Neuronal stem cell (in vitro differentiated cells): ENCODE data around the gene ZWILCH.

ENCODE experiments used
- DNase-seq: peaks from one replicate; pipeline ENCODE4 v3.0.0-alpha.2; 2013; ENCODE audit warnings: low spot score
- H2AFZ ChIP-seq: one replicate; pipeline ENCODE4 v1.6.1; 2013; ENCODE audit warnings: mild to moderate bottlenecking, low read length, inconsistent platforms
- H2AK5ac ChIP-seq: 2 replicates; pipeline ENCODE4 v1.6.1; 2013; ENCODE audit warnings: low read depth, mild to moderate bottlenecking, inconsistent platforms, low read length, moderate library complexity, mixed read lengths
- H2BK120ac ChIP-seq: 2 replicates; pipeline ENCODE4 v1.6.1; 2013; ENCODE audit warnings: low read depth, mild to moderate bottlenecking, inconsistent platforms, low read length, moderate library complexity, mixed read lengths
- H2BK12ac ChIP-seq: one replicate; pipeline ENCODE4 v1.6.1; 2013; ENCODE audit warnings: low read length, inconsistent platforms
- H2BK15ac ChIP-seq: 2 replicates; pipeline ENCODE4 v1.6.1; 2013; ENCODE audit warnings: mild to moderate bottlenecking, low read length, inconsistent platforms, mixed read lengths
- H2BK5ac ChIP-seq: one replicate; pipeline ENCODE4 v1.6.1; 2013; ENCODE audit warnings: inconsistent platforms, mild to moderate bottlenecking, low read length, moderate library complexity
- H3K14ac ChIP-seq: one replicate; pipeline ENCODE4 v1.6.1; 2013; ENCODE audit warnings: low read length, inconsistent platforms
- H3K18ac ChIP-seq: 2 replicates; pipeline ENCODE4 v1.6.1; 2013; ENCODE audit warnings: low read length, inconsistent platforms
- H3K23ac ChIP-seq: 2 replicates; pipeline ENCODE4 v1.6.1; 2013; ENCODE audit warnings: low read depth, mild to moderate bottlenecking, mixed read lengths, low read length, inconsistent platforms; ENCODE audit not compliant: poor library complexity
- H3K27ac ChIP-seq: replicated peaks from 3 replicates; pipeline ENCODE4 v1.5.1; 2013; ENCODE audit warnings: low read length, inconsistent platforms
- H3K27me3 ChIP-seq, 3 experiments: 2 replicates each; pipeline ENCODE4 v1.6.1; 2013; ENCODE audit warnings: low read length in 3 of 3, mild to moderate bottlenecking in 2 of 3, inconsistent platforms in 1 of 3, low read depth in 1 of 3, mixed read lengths in 1 of 3, moderate library complexity in 1 of 3; ENCODE audit not compliant: control insufficient read depth in 3 of 3, insufficient read depth in 3 of 3
- H3K36me3 ChIP-seq, 2 donors: replicated peaks in 1 of 2; 2 replicates each; pipeline ENCODE4 v1.6.1; 2013; ENCODE audit warnings: low read length in 2 of 2; ENCODE audit not compliant: control insufficient read depth in 2 of 2, insufficient read depth in 2 of 2
- H3K4ac ChIP-seq: 2 replicates; pipeline ENCODE4 v1.6.1; 2013; ENCODE audit warnings: inconsistent platforms, mild to moderate bottlenecking, low read length, moderate library complexity
- H3K4me1 ChIP-seq, 2 donors: 1 replicate in 1 of 2; 2 replicates in 1 of 2; pipeline ENCODE4 v1.6.1; 2013; ENCODE audit warnings: low read length in 2 of 2, low read depth in 1 of 2; ENCODE audit not compliant: control insufficient read depth in 2 of 2, insufficient read depth in 1 of 2
- H3K4me2 ChIP-seq: one replicate; pipeline ENCODE4 v1.6.1; 2013; ENCODE audit warnings: mild to moderate bottlenecking, low read length, inconsistent platforms; ENCODE audit not compliant: insufficient read depth, poor library complexity, severe bottlenecking
- H3K4me3 ChIP-seq, 2 donors: 2 replicates each; pipeline ENCODE4 v1.5.1; 2013; ENCODE audit warnings: low read length in 2 of 2, mild to moderate bottlenecking in 2 of 2, inconsistent platforms in 1 of 2, moderate library complexity in 1 of 2
- H3K79me1 ChIP-seq: one replicate; pipeline ENCODE4 v1.6.1; 2013; ENCODE audit warnings: low read depth, mild to moderate bottlenecking, inconsistent platforms, low read length, moderate library complexity
- H3K9ac ChIP-seq: one replicate; pipeline ENCODE4 v1.6.1; 2013; ENCODE audit warnings: mild to moderate bottlenecking, low read depth, low read length, inconsistent platforms; ENCODE audit not compliant: poor library complexity
- H3K9me3 ChIP-seq, 2 donors: replicated peaks in 1 of 2; 2 replicates each; pipeline versions ENCODE3 to v1.6.1; 2013; ENCODE audit warnings: low read length in 2 of 2, mild to moderate bottlenecking in 2 of 2, inconsistent platforms in 1 of 2, low read depth in 1 of 2, mixed read lengths in 1 of 2, moderate library complexity in 1 of 2; ENCODE audit not compliant: control insufficient read depth in 2 of 2, insufficient read depth in 1 of 2
- H4K8ac ChIP-seq: one replicate; pipeline ENCODE4 v1.6.1; 2013; ENCODE audit warnings: low read depth, mild to moderate bottlenecking, inconsistent platforms, low read length, moderate library complexity
- H4K91ac ChIP-seq: one replicate; pipeline ENCODE4 v1.6.1; 2013; ENCODE audit warnings: low read length, low read depth, mild to moderate bottlenecking, inconsistent platforms; ENCODE audit not compliant: poor library complexity
- WGBS, 2 donors: extraction: QIAGEN DNeasy Blood & Tissue Kit; methylation state at CpG; one replicate each; pipeline ENCODE4 v1.1.7; 2013; ENCODE audit warnings: missing lambda C conversion rate in 2 of 2, mixed read lengths in 1 of 2; ENCODE audit not compliant: insufficient read length in 2 of 2, insufficient replicate concordance in 1 of 2; ENCODE audit errors: extremely low coverage in 2 of 2; 5-methylcytosine and 5-hydroxymethylcytosine counted together

The ZWILCH gene

GRCh38 chr15:66574596-66574950, 69.4 kb downstream of the ZWILCH start:
- H3K4me3 ChIP-seq = no peak overlapping the region
- DNase-seq = no peak
- H3K27me3 ChIP-seq = no peaks in the 10 kb centered on the region
- H3K79me1 ChIP-seq = no peaks in the 10 kb centered on the region
- no peak overlapping the region for H2BK5ac ChIP-seq
- no peak overlapping the region for H3K14ac ChIP-seq
- H3K23ac ChIP-seq = no peak overlapping the region
- no peak overlapping the region for H2BK12ac ChIP-seq
- H3K9ac ChIP-seq = no peak overlapping the region
- no peak overlapping the region for H4K91ac ChIP-seq
- H3K4me1 ChIP-seq = peaks cover 4 to 11% of the 10 kb centered on the region in 2 donors
- no peak overlapping the region for H3K4ac ChIP-seq
- H3K36me3 ChIP-seq = no peaks in the 10 kb centered on the region
- no peak overlapping the region for H2BK15ac ChIP-seq
- no peaks in the 10 kb centered on the region for H3K9me3 ChIP-seq
- H2AFZ ChIP-seq = no peak overlapping the region
- H3K18ac ChIP-seq = no peak overlapping the region
- H3K27ac ChIP-seq = no peak overlapping the region
- WGBS, 2 donors = no CpG with 5 or more reads among the region's 2 CpGs
- H4K8ac ChIP-seq = no peak overlapping the region
- H2AK5ac ChIP-seq = no peak overlapping the region
- H2BK120ac ChIP-seq = no peak overlapping the region
- no peak overlapping the region for H3K4me2 ChIP-seq

GRCh38 chr15:66578286-66578875, 73.3 kb downstream of the ZWILCH start:
- Histone ChIP-seq H3K36me3 (no peaks in the 10 kb centered on the region), H2BK120ac (no peak overlapping the region), H2BK12ac (no peak overlapping the region), H2AK5ac (no peak overlapping the region), H3K4me2 (no peak overlapping the region), H3K4ac (no peak overlapping the region), H3K27me3 (no peaks in the 10 kb centered on the region), H3K4me1 (peaks cover 1 to 7% of the 10 kb centered on the region in 2 donors), H3K9ac (no peak overlapping the region), H2AFZ (peak overlapping the region; percentile 59), H3K14ac (no peak overlapping the region), H3K4me3 (no peak overlapping the region), H3K79me1 (no peaks in the 10 kb centered on the region), H4K8ac (no peak overlapping the region), H3K9me3 (no peaks in the 10 kb centered on the region), H2BK5ac (no peak overlapping the region), H4K91ac (no peak overlapping the region), H3K18ac (no peak overlapping the region), H3K27ac (no peak overlapping the region), H2BK15ac (no peak overlapping the region), H3K23ac (no peak overlapping the region)
- no peak for DNase-seq
- WGBS, 2 donors = no CpG with 5 or more reads among the region's 10 CpGs

GRCh38 chr15:66580643-66581042, 75.5 kb downstream of the ZWILCH start:
- H2BK12ac ChIP-seq = no peak overlapping the region
- WGBS, 2 donors = no CpG with 5 or more reads among the region's 3 CpGs

GRCh38 chr15:66581972-66582537, 76.9 kb downstream of the ZWILCH start:
- WGBS, 2 donors = no CpG with 5 or more reads among the region's 9 CpGs
- no peak overlapping the region for H3K14ac ChIP-seq
- H2BK15ac ChIP-seq = no peak overlapping the region
- H3K18ac ChIP-seq = no peak overlapping the region
- H3K9ac ChIP-seq = no peak overlapping the region
- no peak overlapping the region for H4K8ac ChIP-seq
- no peak overlapping the region for H2AK5ac ChIP-seq
- H3K4me1 ChIP-seq = peaks cover 6% of the 10 kb centered on the region in 2 donors
- no peak overlapping the region for H3K4ac ChIP-seq
- no peak overlapping the region for H2BK5ac ChIP-seq
- no peak overlapping the region for H3K4me2 ChIP-seq
- no peak overlapping the region for H2BK120ac ChIP-seq
- H3K27ac ChIP-seq = no peak overlapping the region
- no peaks in the 10 kb centered on the region for H3K36me3 ChIP-seq
- H2BK12ac ChIP-seq = no peak overlapping the region
- H3K27me3 ChIP-seq = peaks cover 0 to 3% (median 0%) of the 10 kb centered on the region in 3 experiments
- no peaks in the 10 kb centered on the region for H3K79me1 ChIP-seq
- no peaks in the 10 kb centered on the region for H3K9me3 ChIP-seq
- H3K4me3 ChIP-seq = no peak overlapping the region
- H3K23ac ChIP-seq = no peak overlapping the region
- no peak overlapping the region for H2AFZ ChIP-seq
- DNase-seq = no peak
- H4K91ac ChIP-seq = no peak overlapping the region

More at GRCh38 chr15:66580643-66581042, 75.5 kb downstream of the ZWILCH start:
- no peak for DNase-seq
- no peak overlapping the region for H3K4ac ChIP-seq
- no peak overlapping the region for H3K9ac ChIP-seq
- no peak overlapping the region for H3K23ac ChIP-seq
- no peaks in the 10 kb centered on the region for H3K9me3 ChIP-seq
- peaks cover 0 to 3% (median 0%) of the 10 kb centered on the region in 3 experiments for H3K27me3 ChIP-seq
- H3K18ac ChIP-seq = no peak overlapping the region
- no peaks in the 10 kb centered on the region for H3K36me3 ChIP-seq
- no peak overlapping the region for H3K27ac ChIP-seq
- no peak overlapping the region for H2AK5ac ChIP-seq
- H3K79me1 ChIP-seq = no peaks in the 10 kb centered on the region
- H2BK120ac ChIP-seq = no peak overlapping the region
- H4K91ac ChIP-seq = no peak overlapping the region
- H3K4me3 ChIP-seq = no peak overlapping the region
- H4K8ac ChIP-seq = no peak overlapping the region
- no peak overlapping the region for H2BK5ac ChIP-seq
- no peak overlapping the region for H3K14ac ChIP-seq
- H2BK15ac ChIP-seq = no peak overlapping the region
- H3K4me2 ChIP-seq = no peak overlapping the region
- H2AFZ ChIP-seq = peak overlapping the region; percentile 40
- H3K4me1 ChIP-seq = peaks cover 0 to 1% of the 10 kb centered on the region in 2 donors
